ENCODE measurements around the gene HS1BP3. TPM values are rescaled to one million over a fixed set of nuclear protein-coding genes. Genes with fewer than 3 reads are reported as not detected.

HS1BP3 gene
- polyA plus RNA-seq, 2 of the 4 experiments (the other 2 are of a cell fraction): 12.4 to 23.5 TPM

DNA sequence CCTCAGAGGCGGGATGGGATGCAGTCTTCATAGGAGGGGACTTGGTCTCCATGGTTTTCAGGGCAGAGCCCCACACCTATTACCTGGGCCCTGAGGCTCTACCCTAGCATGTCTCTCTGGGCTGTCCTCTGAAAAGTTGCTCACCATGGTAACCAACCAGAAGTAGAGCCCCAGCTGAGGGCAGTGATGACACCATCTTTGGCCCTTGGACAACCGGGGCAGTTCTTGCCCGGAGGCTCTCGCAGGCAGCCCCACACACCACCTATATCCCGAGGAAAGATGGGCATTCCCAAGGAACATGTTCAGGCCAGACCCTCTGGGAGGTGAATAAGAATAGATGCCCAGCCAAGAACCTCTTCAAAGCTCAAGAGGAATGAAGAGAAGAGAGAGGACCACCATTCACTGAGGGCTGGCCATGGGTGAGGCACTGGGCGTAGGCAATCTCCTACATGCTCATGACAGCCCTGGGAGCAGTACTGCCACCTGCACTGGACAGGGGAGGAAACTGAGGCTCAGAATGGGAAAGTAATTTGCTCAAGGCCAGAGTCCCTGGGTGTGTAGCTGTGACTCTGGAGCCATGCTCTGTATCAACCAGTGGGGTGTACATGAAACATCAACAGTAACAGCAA lies 72.5 kb downstream of the HS1BP3 start:
- 72% methylated on average over 5 of the region's 6 CpGs for WGBS (ENCODE audit: missing lambda C conversion rate)
- H3K9me3 ChIP-seq: peaks cover 11% of the 10 kb centered on the region; the same call in 1 of the 3 replicates
- DNase-seq (ENCODE audit: low read depth in 1 of 2, low spot score in 1 of 2) (no peak), ATAC-seq (peak; percentile 2; a peak in 1 of 6 replicates), FAIRE-seq (no peak)
- POLR2A ChIA-PET: interaction anchor here (1.6 to 4.4 kb wide), 2 partner anchors 128 to 131 kb away, joined by 7 to 38 read pairs; partner anchors contain the start of gene RHOB
- no peak overlapping the region for H3K4me3 ChIP-seq
- H3K4me1 ChIP-seq: peaks cover 45% of the 10 kb centered on the region
- CTCF ChIA-PET: interaction anchor here (0.8 to 2.7 kb wide), 7 partner anchors 8 to 182 kb away, joined by 3 to 10 read pairs (median 4); no protein-coding TSS in a partner anchor
- H3K27ac ChIP-seq: peak overlapping the region; percentile 81 to 92
- no peak for TF ChIP-seq CHD2 (IDR thresholded peaks at IDR 0.05; ENCODE audit: low read length, partially characterized antibody)
- 0 out of 2 replicates have a peak, but pooled peaks have one; percentile 1 for TF ChIP-seq ZC3H11A (IDR thresholded peaks at IDR 0.05)
- no peak for TF ChIP-seq NR3C1 (IDR thresholded peaks at IDR 0.05)
- TF ChIP-seq, protein P1, sequence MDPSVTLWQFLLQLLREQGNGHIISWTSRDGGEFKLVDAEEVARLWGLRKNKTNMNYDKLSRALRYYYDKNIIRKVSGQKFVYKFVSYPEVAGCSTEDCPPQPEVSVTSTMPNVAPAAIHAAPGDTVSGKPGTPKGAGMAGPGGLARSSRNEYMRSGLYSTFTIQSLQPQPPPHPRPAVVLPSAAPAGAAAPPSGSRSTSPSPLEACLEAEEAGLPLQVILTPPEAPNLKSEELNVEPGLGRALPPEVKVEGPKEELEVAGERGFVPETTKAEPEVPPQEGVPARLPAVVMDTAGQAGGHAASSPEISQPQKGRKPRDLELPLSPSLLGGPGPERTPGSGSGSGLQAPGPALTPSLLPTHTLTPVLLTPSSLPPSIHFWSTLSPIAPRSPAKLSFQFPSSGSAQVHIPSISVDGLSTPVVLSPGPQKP (IDR thresholded peaks at IDR 0.05; ENCODE audit: low read depth, low read length): no peak
- TF ChIP-seq, protein P2, sequence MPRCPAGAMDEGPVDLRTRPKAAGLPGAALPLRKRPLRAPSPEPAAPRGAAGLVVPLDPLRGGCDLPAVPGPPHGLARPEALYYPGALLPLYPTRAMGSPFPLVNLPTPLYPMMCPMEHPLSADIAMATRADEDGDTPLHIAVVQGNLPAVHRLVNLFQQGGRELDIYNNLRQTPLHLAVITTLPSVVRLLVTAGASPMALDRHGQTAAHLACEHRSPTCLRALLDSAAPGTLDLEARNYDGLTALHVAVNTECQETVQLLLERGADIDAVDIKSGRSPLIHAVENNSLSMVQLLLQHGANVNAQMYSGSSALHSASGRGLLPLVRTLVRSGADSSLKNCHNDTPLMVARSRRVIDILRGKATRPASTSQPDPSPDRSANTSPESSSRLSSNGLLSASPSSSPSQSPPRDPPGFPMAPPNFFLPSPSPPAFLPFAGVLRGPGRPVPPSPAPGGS (IDR thresholded peaks at IDR 0.05): no peak
- TF ChIP-seq, protein P3, sequence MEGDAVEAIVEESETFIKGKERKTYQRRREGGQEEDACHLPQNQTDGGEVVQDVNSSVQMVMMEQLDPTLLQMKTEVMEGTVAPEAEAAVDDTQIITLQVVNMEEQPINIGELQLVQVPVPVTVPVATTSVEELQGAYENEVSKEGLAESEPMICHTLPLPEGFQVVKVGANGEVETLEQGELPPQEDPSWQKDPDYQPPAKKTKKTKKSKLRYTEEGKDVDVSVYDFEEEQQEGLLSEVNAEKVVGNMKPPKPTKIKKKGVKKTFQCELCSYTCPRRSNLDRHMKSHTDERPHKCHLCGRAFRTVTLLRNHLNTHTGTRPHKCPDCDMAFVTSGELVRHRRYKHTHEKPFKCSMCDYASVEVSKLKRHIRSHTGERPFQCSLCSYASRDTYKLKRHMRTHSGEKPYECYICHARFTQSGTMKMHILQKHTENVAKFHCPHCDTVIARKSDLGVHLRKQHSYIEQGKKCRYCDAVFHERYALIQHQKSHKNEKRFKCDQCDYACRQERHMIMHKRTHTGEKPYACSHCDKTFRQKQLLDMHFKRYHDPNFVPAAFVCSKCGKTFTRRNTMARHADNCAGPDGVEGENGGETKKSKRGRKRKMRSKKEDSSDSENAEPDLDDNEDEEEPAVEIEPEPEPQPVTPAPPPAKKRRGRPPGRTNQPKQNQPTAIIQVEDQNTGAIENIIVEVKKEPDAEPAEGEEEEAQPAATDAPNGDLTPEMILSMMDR (IDR thresholded peaks at IDR 0.05): no peak
- H3K4me2 ChIP-seq: peak overlapping the region; percentile 50

DNA sequence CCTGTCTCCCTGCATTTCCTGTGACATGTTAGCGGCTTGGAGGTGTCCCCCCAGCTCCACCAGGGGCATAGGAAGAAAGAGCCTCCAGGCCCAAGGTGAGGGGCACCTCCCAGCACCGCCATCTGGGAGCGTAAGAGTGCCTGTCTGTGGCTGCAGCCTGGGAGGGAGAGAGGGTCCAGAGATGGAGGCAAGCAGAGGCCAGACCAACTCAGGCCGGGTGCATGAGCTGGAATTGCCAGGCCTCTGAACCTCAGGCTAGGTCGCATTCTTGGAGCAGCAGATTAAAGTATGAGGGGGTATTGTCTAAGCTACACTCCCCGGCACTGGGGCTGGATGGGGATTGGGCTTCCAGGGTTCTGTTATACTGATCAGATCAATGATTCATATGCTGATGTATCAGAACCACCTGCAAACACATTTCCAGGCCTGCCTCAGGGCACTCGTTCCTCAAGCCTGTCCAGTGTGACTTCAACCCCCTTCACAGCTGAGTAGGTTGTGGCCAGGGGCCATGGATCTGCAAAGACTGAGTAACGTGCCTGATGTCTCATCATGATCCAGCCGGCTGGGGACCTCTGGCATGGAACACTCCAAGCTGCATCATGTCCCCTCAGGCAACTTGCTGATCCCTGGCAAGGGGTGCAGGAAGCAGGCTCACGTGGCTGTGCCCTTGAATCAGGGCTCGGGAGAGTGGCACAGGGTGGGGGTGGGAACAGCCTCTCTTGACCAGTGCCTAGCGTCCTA lies 73.2 kb downstream of the HS1BP3 start:
- peaks cover 38% of the 10 kb centered on the region for H3K4me1 ChIP-seq
- peak overlapping the region; percentile 81 to 92 for H3K27ac ChIP-seq
- 56% methylated on average over 8 of the region's 12 CpGs for WGBS (ENCODE audit: missing lambda C conversion rate)
- TF ChIP-seq, protein P3 (IDR thresholded peaks at IDR 0.05): no peak
- TF ChIP-seq, protein P4, sequence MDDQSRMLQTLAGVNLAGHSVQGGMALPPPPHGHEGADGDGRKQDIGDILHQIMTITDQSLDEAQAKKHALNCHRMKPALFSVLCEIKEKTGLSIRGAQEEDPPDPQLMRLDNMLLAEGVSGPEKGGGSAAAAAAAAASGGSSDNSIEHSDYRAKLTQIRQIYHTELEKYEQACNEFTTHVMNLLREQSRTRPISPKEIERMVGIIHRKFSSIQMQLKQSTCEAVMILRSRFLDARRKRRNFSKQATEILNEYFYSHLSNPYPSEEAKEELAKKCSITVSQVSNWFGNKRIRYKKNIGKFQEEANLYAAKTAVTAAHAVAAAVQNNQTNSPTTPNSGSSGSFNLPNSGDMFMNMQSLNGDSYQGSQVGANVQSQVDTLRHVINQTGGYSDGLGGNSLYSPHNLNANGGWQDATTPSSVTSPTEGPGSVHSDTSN (IDR thresholded peaks at IDR 0.05): no peak
- TF ChIP-seq JUNB (IDR thresholded peaks at IDR 0.05): peak; percentile 37; the same call in 1 of the 2 replicates
- TF ChIP-seq, protein P5, sequence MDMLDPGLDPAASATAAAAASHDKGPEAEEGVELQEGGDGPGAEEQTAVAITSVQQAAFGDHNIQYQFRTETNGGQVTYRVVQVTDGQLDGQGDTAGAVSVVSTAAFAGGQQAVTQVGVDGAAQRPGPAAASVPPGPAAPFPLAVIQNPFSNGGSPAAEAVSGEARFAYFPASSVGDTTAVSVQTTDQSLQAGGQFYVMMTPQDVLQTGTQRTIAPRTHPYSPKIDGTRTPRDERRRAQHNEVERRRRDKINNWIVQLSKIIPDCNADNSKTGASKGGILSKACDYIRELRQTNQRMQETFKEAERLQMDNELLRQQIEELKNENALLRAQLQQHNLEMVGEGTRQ (IDR thresholded peaks at IDR 0.05): 0 out of 2 replicates have a peak, but pooled peaks have one; percentile 15
- TF ChIP-seq, protein P6, sequence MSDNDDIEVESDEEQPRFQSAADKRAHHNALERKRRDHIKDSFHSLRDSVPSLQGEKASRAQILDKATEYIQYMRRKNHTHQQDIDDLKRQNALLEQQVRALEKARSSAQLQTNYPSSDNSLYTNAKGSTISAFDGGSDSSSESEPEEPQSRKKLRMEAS (IDR thresholded peaks at IDR 0.05): peak; percentile 33; the same call in 1 of the 2 replicates
- no peak for TF ChIP-seq CHD2 (IDR thresholded peaks at IDR 0.05; ENCODE audit: low read length, partially characterized antibody)
- peak; percentile 18 to 20; a peak in 2 of 5 replicates for TF ChIP-seq EP300 (IDR thresholded peaks at IDR 0.05)
- ChIA-PET CTCF (interaction anchor here (0.8 to 2.7 kb wide), 4 partner anchors 15 to 181 kb away, joined by 3 to 8 read pairs (median 4); no protein-coding TSS in a partner anchor), POLR2A (interaction anchor here (4.4 kb wide), 1 partner anchor 130 kb away, joined by 38 read pairs; the partner anchor contains the start of gene RHOB)
- ATAC-seq (0 out of 6 replicates have a peak, but pooled peaks of 1 of the 2 experiments have one; percentile 6), DNase-seq (ENCODE audit: low read depth in 1 of 2, low spot score in 1 of 2) (peak in 1 of 2 experiments; percentile 41), FAIRE-seq (no peak)
- peak overlapping the region; percentile 50; the same call in 1 of the 3 replicates for H3K4me2 ChIP-seq
- peaks cover 11% of the 10 kb centered on the region; the same call in 1 of the 3 replicates for H3K9me3 ChIP-seq
- H3K4me3 ChIP-seq: no peak overlapping the region

All from A549 (cell line).